ENCODE results near the gene DISC1. TPM values are rescaled to one million over a fixed set of nuclear protein-coding genes. Genes with fewer than 3 reads are reported as not detected.

Gene DISC1
- total and polyA plus RNA-seq, 2 experiments from 2014 or later: 2.1 to 6.5 TPM

- Histone ChIP-seq H3K36me3 (ENCODE audit: insufficient read depth) (no peaks in the 10 kb centered on the region), H3K4me1 (ENCODE audit: insufficient read depth) (peaks cover 3% of the 10 kb centered on the region; the same call in 1 of the 2 replicates), H3K9me2 (ENCODE audit: insufficient read depth) (no peaks in the 10 kb centered on the region), H3K4me2 (no peak overlapping the region), H3K27me3 (ENCODE audit: insufficient read depth) (no peaks in the 10 kb centered on the region), H3K79me2 (replicated peaks; ENCODE audit: insufficient read depth) (no peaks in the 10 kb centered on the region), H4K20me1 (replicated peaks; ENCODE audit: insufficient read depth) (no peaks in the 10 kb centered on the region; the same call in 1 of the 2 replicates), H2AFZ (no peak overlapping the region), H3K4me3 (no peak overlapping the region), H3F3A (replicated peaks; ENCODE audit: low read depth) (no peaks in the 10 kb centered on the region), H3K27ac (ENCODE audit: low read depth) (no peak overlapping the region)
- no peak for TF ChIP-seq STAT1 (IDR thresholded peaks at IDR 0.05; ENCODE audit: unreplicated experiment)
- no peak for TF ChIP-seq ZNF114 (CRISPR knock-in tag; IDR thresholded peaks at IDR 0.05)
- TF ChIP-seq JUNB (IDR thresholded peaks at IDR 0.05; ENCODE audit: unreplicated experiment): no peak
- no peak for TF ChIP-seq ZNF462 (CRISPR knock-in tag; IDR thresholded peaks at IDR 0.05)
- TF ChIP-seq CREB1 (CRISPR knock-in tag; IDR thresholded peaks at IDR 0.05; ENCODE audit: low read depth): no peak
- no peak for TF ChIP-seq REST (IDR thresholded peaks at IDR 0.05; ENCODE audit: unreplicated experiment)
- TF ChIP-seq ZNF331 (CRISPR knock-in tag; IDR thresholded peaks at IDR 0.05; ENCODE audit: low read depth): no peak
- no peak for TF ChIP-seq CTCF (conservative IDR thresholded peaks at IDR 0.05; ENCODE audit: low read depth in 2 of 2)
- no peak for TF ChIP-seq NANOG (IDR thresholded peaks at IDR 0.05; ENCODE audit: borderline replicate concordance)
- no peak for TF ChIP-seq POLR2AphosphoS5 (IDR thresholded peaks at IDR 0.05; ENCODE audit: low read depth)
- no peak for TF ChIP-seq ETS1 (IDR thresholded peaks at IDR 0.05)
- TF ChIP-seq EZH2phosphoT487 (IDR thresholded peaks at IDR 0.05; ENCODE audit: unreplicated experiment): no peak
- no peak for TF ChIP-seq EZH2 (IDR thresholded peaks at IDR 0.05; ENCODE audit: low read depth, unreplicated experiment)
- ATAC-seq: no peak
- no peak overlapping the region for H3K4me3 Mint-ChIP-seq
- H3K36me3 Mint-ChIP-seq (ENCODE audit: low read depth): no peaks in the 10 kb centered on the region
- DNase-seq (ENCODE audit: low spot score): no peak
- H3K27ac Mint-ChIP-seq: no peak overlapping the region
- peaks cover 8% of the 10 kb centered on the region for H3K4me1 Mint-ChIP-seq
- H3K9me3 Mint-ChIP-seq: no peaks in the 10 kb centered on the region
- peaks cover under 1% of the 10 kb centered on the region for H3K27me3 Mint-ChIP-seq (ENCODE audit: insufficient read depth, low read depth, poor library complexity)
Measured at GRCh38 chr1:231591466-231591865, 35.1 kb upstream of the DISC1 start.
